ENCODE results near the gene TOP3B.
"Not testable (repeated sequence)": the region's sequence is repeated elsewhere in the genome, so short reads cannot be mapped to it uniquely, and the experiment has no call there.

Gene TOP3B

GRCh38 chr22:21920341-21921183, 62.0 kb downstream of the TOP3B start:
- DNase-seq, result no peak

- no peak for DNase-seq
These were observed 62.9 kb downstream of the TOP3B start for GRCh38 chr22:21919526-21920307.

GRCh38 chr22:21918466-21919185, 64.0 kb downstream of the TOP3B start:
- no peak for DNase-seq

GRCh38 chr22:21917959-21918261, 64.7 kb downstream of the TOP3B start:
- DNase-seq, result no peak

GRCh38 chr22:21917181-21917958, 65.2 kb downstream of the TOP3B start:
- no peak for DNase-seq

GRCh38 chr22:21916309-21916918, 66.2 kb downstream of the TOP3B start:
- DNase-seq, result no peak

GRCh38 chr22:21915624-21916308, 66.8 kb downstream of the TOP3B start:
- DNase-seq, result no peak

GRCh38 chr22:21914033-21914642, 68.4 kb downstream of the TOP3B start:
- DNase-seq, result not testable (repeated sequence)

GRCh38 chr22:21910367-21910766, 72.2 kb downstream of the TOP3B start:
- not testable (repeated sequence) for DNase-seq

GRCh38 chr22:21909871-21910270, 72.7 kb downstream of the TOP3B start:
- no peak for DNase-seq

- no peak for DNase-seq
These were observed 74.7 kb downstream of the TOP3B start for GRCh38 chr22:21907638-21908522.
